IMR-90 (cell line): ENCODE measurements around the gene SFSWAP. TPM values are rescaled to one million over a fixed set of nuclear protein-coding genes. Genes with fewer than 3 reads are reported as not detected.

Source experiments
- ATAC-seq: fragments of 200-7000 bp; cut with Tn5 transposase; 2 replicates; pipeline ENCODE4 v1.9.1; 2020; ENCODE audit warnings: low read depth, mild to moderate bottlenecking, moderate library complexity
- BruUV-seq: library from RNA; stranded (reverse); fragments of 400-500 nt; replicated peaks from 2 replicates; lab custom pipeline; 2021; lab: Mats Ljungman, UMichigan
- CTCF ChIA-PET: fragments of 300-600 bp; formaldehyde crosslinking; extraction: SDS; loops from one replicate; lab custom pipeline; 2021; ENCODE audit warnings: antibody characterized with exemption; lab: Yijun Ruan, JAX
- POLR2A ChIA-PET: fragments of 300-600 bp; sonication (Branson Sonifier 250); formaldehyde crosslinking; loops from one replicate; lab custom pipeline; 2022; ENCODE audit warnings: antibody characterized with exemption; ENCODE audit not compliant: unreplicated experiment; lab: Charles Lee
- DNase-seq: peaks from one replicate; pipeline ENCODE4 v3.0.0; 2013
- H2AFZ ChIP-seq: replicated peaks from 2 replicates; pipeline ENCODE3; 2013; ENCODE audit warnings: low read length, mild to moderate bottlenecking; ENCODE audit not compliant: poor library complexity
- H2AK5ac ChIP-seq: 2 replicates; pipeline ENCODE4 v1.6.1; 2013; ENCODE audit warnings: low read depth, low read length, inconsistent platforms
- H2AK9ac ChIP-seq: replicated peaks from 2 replicates; pipeline ENCODE3; 2013; ENCODE audit warnings: mild to moderate bottlenecking, low read depth, low read length, moderate library complexity; ENCODE audit not compliant: poor library complexity
- H2BK120ac ChIP-seq: 2 replicates; pipeline ENCODE4 v1.6.1; 2013; ENCODE audit warnings: low read depth, low read length, inconsistent platforms
- H2BK15ac ChIP-seq: 3 replicates; pipeline ENCODE4 v1.6.1; 2013; ENCODE audit warnings: low read depth, low read length, inconsistent platforms
- H2BK20ac ChIP-seq: 2 replicates; pipeline ENCODE4 v1.6.1; 2013; ENCODE audit warnings: low read depth, mild to moderate bottlenecking, inconsistent platforms, low read length, moderate library complexity
- H2BK5ac ChIP-seq: 2 replicates; pipeline ENCODE4 v1.6.1; 2013; ENCODE audit warnings: mild to moderate bottlenecking, low read depth, low read length, inconsistent platforms; ENCODE audit not compliant: poor library complexity, severe bottlenecking
- H3K14ac ChIP-seq: replicated peaks from 2 replicates; pipeline ENCODE4 v1.6.1; 2013; ENCODE audit warnings: low read depth, low read length, inconsistent platforms
- H3K18ac ChIP-seq: 2 replicates; pipeline ENCODE4 v1.6.1; 2013; ENCODE audit warnings: low read depth, low read length, control low read depth
- H3K23ac ChIP-seq: 2 replicates; pipeline ENCODE4 v1.6.1; 2013; ENCODE audit warnings: low read depth, low read length, inconsistent platforms
- H3K27ac ChIP-seq: 2 replicates; pipeline ENCODE4 v1.5.1; 2013; ENCODE audit warnings: mild to moderate bottlenecking, control low read depth, low read length; ENCODE audit not compliant: insufficient read depth
- H3K27me3 ChIP-seq: 2 replicates; pipeline ENCODE4 v1.6.1; 2013; ENCODE audit warnings: low read length; ENCODE audit not compliant: control insufficient read depth, insufficient read depth
- H3K36me3 ChIP-seq: 2 replicates; pipeline ENCODE4 v1.6.1; 2013; ENCODE audit warnings: low read length, mixed read lengths; ENCODE audit not compliant: control insufficient read depth, insufficient read depth
- H3K4ac ChIP-seq: 2 replicates; pipeline ENCODE4 v1.6.1; 2013; ENCODE audit warnings: low read depth, low read length, inconsistent platforms
- H3K4me1 ChIP-seq: 2 replicates; pipeline ENCODE4 v1.6.1; 2013; ENCODE audit warnings: low read length, mixed read lengths; ENCODE audit not compliant: control insufficient read depth, insufficient read depth
- H3K4me2 ChIP-seq: 2 replicates; pipeline ENCODE4 v1.6.1; 2013; ENCODE audit warnings: low read depth, mild to moderate bottlenecking, control low read depth, low read length, moderate library complexity
- H3K4me3 ChIP-seq: 2 replicates; pipeline ENCODE4 v1.5.1; 2013; ENCODE audit warnings: low read depth, mild to moderate bottlenecking, control low read depth, low read length, moderate library complexity; ENCODE audit not compliant: insufficient read depth
- H3K56ac ChIP-seq: 2 replicates; pipeline ENCODE4 v1.6.1; 2013; ENCODE audit warnings: low read length, inconsistent platforms; ENCODE audit not compliant: insufficient read depth; ENCODE audit errors: extremely low read depth
- H3K79me1 ChIP-seq, 2 experiments: 2 replicates each; pipeline ENCODE4 v1.6.1; 2013; ENCODE audit warnings: low read length in 2 of 2, inconsistent platforms in 1 of 2, low read depth in 1 of 2
- H3K9ac ChIP-seq: 2 replicates; pipeline ENCODE4 v1.6.1; 2013; ENCODE audit warnings: low read depth, low read length, control low read depth
- H3K9me1 ChIP-seq: 2 replicates; pipeline ENCODE4 v1.6.1; 2013; ENCODE audit warnings: low read length, inconsistent platforms; ENCODE audit not compliant: insufficient read depth
- H3K9me3 ChIP-seq: 2 replicates; pipeline ENCODE4 v1.6.1; 2013; ENCODE audit warnings: low read length; ENCODE audit not compliant: control insufficient read depth, insufficient read depth
- H4K20me1 ChIP-seq: 2 replicates; pipeline ENCODE4 v1.6.1; 2013; ENCODE audit warnings: low read length, inconsistent platforms; ENCODE audit not compliant: insufficient read depth
- H4K5ac ChIP-seq: 2 replicates; pipeline ENCODE4 v1.6.1; 2013; ENCODE audit warnings: mild to moderate bottlenecking, low read depth, low read length, control low read depth
- H4K8ac ChIP-seq, 2 experiments: 2 replicates each; pipeline ENCODE4 v1.6.1; 2013; ENCODE audit warnings: low read depth in 2 of 2, low read length in 2 of 2, control low read depth in 1 of 2, inconsistent platforms in 1 of 2
- H4K91ac ChIP-seq: 2 replicates; pipeline ENCODE4 v1.6.1; 2013; ENCODE audit warnings: low read depth, low read length, inconsistent platforms; ENCODE audit not compliant: insufficient read depth
- BHLHE40 ChIP-seq: fragments of 150-350 bp; IDR thresholded peaks from 2 replicates; pipeline ENCODE4 v1.6.1; 2016; ENCODE audit warnings: mild to moderate bottlenecking, low read depth, low read length
- CEBPB ChIP-seq: IDR thresholded peaks from 2 replicates; pipeline ENCODE4 v1.6.1; 2012; ENCODE audit warnings: low read depth, low read length, improper control_type of control experiment
- CHD1 ChIP-seq: IDR thresholded peaks from 2 replicates; pipeline ENCODE4 v1.6.1; 2012; ENCODE audit warnings: low read depth, low read length, improper control_type of control experiment
- FOS ChIP-seq: fragments of 150-350 bp; IDR thresholded peaks from 2 replicates; pipeline ENCODE4 v1.6.1; 2016; ENCODE audit warnings: low read depth, low read length
- MAFK ChIP-seq: IDR thresholded peaks from 2 replicates; pipeline ENCODE4 v1.6.1; 2012; ENCODE audit warnings: low read depth, low read length, improper control_type of control experiment
- MAZ ChIP-seq: IDR thresholded peaks from 2 replicates; pipeline ENCODE4 v1.6.1; 2012; ENCODE audit warnings: low read depth, mild to moderate bottlenecking, low read length, improper control_type of control experiment, moderate library complexity, borderline replicate concordance
- MXI1 ChIP-seq: IDR thresholded peaks from 2 replicates; pipeline ENCODE4 v1.6.1; 2012; ENCODE audit warnings: low read depth, mild to moderate bottlenecking, low read length, moderate library complexity, borderline replicate concordance
- NFE2L2 ChIP-seq: fragments of 150-350 bp; IDR thresholded peaks from 2 replicates; pipeline ENCODE4 v1.6.1; 2016; ENCODE audit warnings: low read depth, mild to moderate bottlenecking, low read length
- POLR2A ChIP-seq: IDR thresholded peaks from 2 replicates; pipeline ENCODE4 v1.6.1; 2012; ENCODE audit warnings: mild to moderate bottlenecking, low read depth, low read length
- RAD21 ChIP-seq: IDR thresholded peaks from 2 replicates; pipeline ENCODE4 v1.6.1; 2012; ENCODE audit warnings: low read length, improper control_type of control experiment
- RCOR1 ChIP-seq: IDR thresholded peaks from 2 replicates; pipeline ENCODE4 v1.6.1; 2012; ENCODE audit warnings: mild to moderate bottlenecking, low read length, improper control_type of control experiment; ENCODE audit not compliant: insufficient replicate concordance
- RFX5 ChIP-seq: IDR thresholded peaks from 2 replicates; pipeline ENCODE4 v1.8.0; 2012; ENCODE audit warnings: low read depth, mild to moderate bottlenecking, low read length, moderate library complexity
- SMC3 ChIP-seq: fragments of 150-350 bp; IDR thresholded peaks from 2 replicates; pipeline ENCODE4 v1.6.1; 2016; ENCODE audit warnings: low read depth, mild to moderate bottlenecking, antibody characterized with exemption, low read length, moderate library complexity
- WGBS, 2 experiments: methylation state at CpG; one replicate each; pipeline versions ENCODE4 v1.1.5 to v1.1.7; 2013; ENCODE audit warnings: missing lambda C conversion rate in 2 of 2; ENCODE audit not compliant: insufficient read length in 1 of 2; ENCODE audit errors: extremely low coverage in 2 of 2; 5-methylcytosine and 5-hydroxymethylcytosine counted together
- dilution Hi-C: fragments of 300-500 bp; cut with HindIII; formaldehyde crosslinking; loops from one replicate; pipeline ENCODE4 v1.14.3; 2018; ENCODE audit warnings: low sequenced_read_pairs; ENCODE audit not compliant: unreplicated experiment
- in situ Hi-C: fragments of 300-500 bp; cut with MboI; formaldehyde crosslinking; loops from 3 replicates; pipeline ENCODE4 v1.14.3; 2019; ENCODE audit warnings: low sequenced_read_pairs, inconsistent platforms, mixed read lengths
- intact Hi-C: fragments of 100-400 bp; cut with micrococcal nuclease; formaldehyde crosslinking; loops from 2 replicates; pipeline ENCODE4 v1.10.0; 2022
- polyA plus RNA-seq, 3 experiments: library from polyadenylated mRNA; depleted of rRNA; stranded (reverse); fragments of >200 nt; gene quantifications; 2 replicates each; pipeline ENCODE4 v1.2.3, GENCODE V29; 2012; ENCODE audit warnings: low replicate concordance in 1 of 3
- total RNA-seq: library from RNA; depleted of rRNA; stranded (reverse); fragments of >200 nt; gene quantifications from 2 replicates; pipeline ENCODE4 v1.2.3, GENCODE V29; 2012
- TF ChIP-seq, protein P1 (sequence below): fragments of 150-350 bp; IDR thresholded peaks from 2 replicates; pipeline ENCODE4 v1.6.1; 2017; ENCODE audit warnings: mild to moderate bottlenecking, antibody characterized with exemption, low read length, low read depth
- TF ChIP-seq, protein P2 (sequence below): fragments of 150-350 bp; IDR thresholded peaks from 2 replicates; pipeline ENCODE4 v1.6.1; 2016; ENCODE audit warnings: low read depth, mild to moderate bottlenecking, low read length, moderate library complexity, borderline replicate concordance
- TF ChIP-seq, protein P3 (sequence below): conservative IDR thresholded peaks from 2 replicates; pipeline ENCODE4 v1.5.1; 2012; ENCODE audit warnings: mild to moderate bottlenecking, low read depth, low read length, improper control_type of control experiment

The SFSWAP gene
- total and polyA plus RNA-seq, 2 of the 4 experiments (the other 2 are of a cell fraction): 19.7 to 22.4 TPM

DNA sequence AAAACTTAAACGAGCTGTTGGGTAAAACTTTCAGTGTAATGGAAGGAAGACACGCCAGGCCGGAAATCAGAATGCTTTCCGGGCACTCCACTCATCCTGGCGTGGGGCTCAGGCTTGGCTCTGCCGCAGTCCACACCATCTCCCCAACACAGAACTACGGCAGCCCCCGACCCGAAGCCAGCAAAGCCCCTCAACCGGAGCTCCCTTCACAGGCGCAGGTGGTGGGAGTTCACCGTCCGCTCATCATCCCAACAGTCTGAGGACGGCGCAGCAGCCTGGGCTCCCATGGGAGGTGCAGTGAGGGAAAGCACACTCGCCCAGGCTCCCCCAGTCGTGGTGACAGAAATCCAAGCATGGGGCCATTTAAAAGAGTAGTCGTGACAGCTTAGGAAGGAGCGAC lies 106.4 kb downstream of the SFSWAP start:
- Histone ChIP-seq H4K20me1 (no peaks in the 10 kb centered on the region), H3K9me3 (peaks cover 3% of the 10 kb centered on the region; the same call in 1 of the 2 replicates), H3K56ac (no peak overlapping the region), H4K91ac (no peak overlapping the region), H3K4ac (no peak overlapping the region), H2BK15ac (no peak overlapping the region), H3K36me3 (no peaks in the 10 kb centered on the region), H3K27me3 (no peaks in the 10 kb centered on the region; the same call in 1 of the 2 replicates), H3K14ac (no peak overlapping the region), H4K5ac (no peak overlapping the region), H2AFZ (peak overlapping the region; percentile 32), H2BK120ac (no peak overlapping the region), H3K9me1 (no peaks in the 10 kb centered on the region), H2AK9ac (no peak overlapping the region), H4K8ac (no peak overlapping the region), H2BK5ac (no peak overlapping the region), H3K23ac (no peak overlapping the region), H3K27ac (no peak overlapping the region), H3K79me1 (no peaks in the 10 kb centered on the region), H3K4me3 (no peak overlapping the region), H2AK5ac (no peak overlapping the region), H3K18ac (no peak overlapping the region), H3K4me1 (no peaks in the 10 kb centered on the region), H2BK20ac (no peak overlapping the region), H3K9ac (no peak overlapping the region), H3K4me2 (no peak overlapping the region)
- ChIA-PET CTCF (no interaction called here), POLR2A (no interaction called here)
- in situ Hi-C loops (no loop called here), intact Hi-C loops (no loop called here), dilution Hi-C loops (no loop called here)
- DNase-seq (no peak), ATAC-seq (no peak)
- TF ChIP-seq, protein P1, sequence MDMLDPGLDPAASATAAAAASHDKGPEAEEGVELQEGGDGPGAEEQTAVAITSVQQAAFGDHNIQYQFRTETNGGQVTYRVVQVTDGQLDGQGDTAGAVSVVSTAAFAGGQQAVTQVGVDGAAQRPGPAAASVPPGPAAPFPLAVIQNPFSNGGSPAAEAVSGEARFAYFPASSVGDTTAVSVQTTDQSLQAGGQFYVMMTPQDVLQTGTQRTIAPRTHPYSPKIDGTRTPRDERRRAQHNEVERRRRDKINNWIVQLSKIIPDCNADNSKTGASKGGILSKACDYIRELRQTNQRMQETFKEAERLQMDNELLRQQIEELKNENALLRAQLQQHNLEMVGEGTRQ: no peak
- TF ChIP-seq CHD1 (no peak), BHLHE40 (no peak), MXI1 (no peak), RFX5 (no peak), SMC3 (no peak), NFE2L2 (no peak), RCOR1 (no peak), MAFK (no peak), CEBPB (no peak), MAZ (no peak), RAD21 (no peak), POLR2A (no peak), FOS (no peak)
- TF ChIP-seq, protein P2, sequence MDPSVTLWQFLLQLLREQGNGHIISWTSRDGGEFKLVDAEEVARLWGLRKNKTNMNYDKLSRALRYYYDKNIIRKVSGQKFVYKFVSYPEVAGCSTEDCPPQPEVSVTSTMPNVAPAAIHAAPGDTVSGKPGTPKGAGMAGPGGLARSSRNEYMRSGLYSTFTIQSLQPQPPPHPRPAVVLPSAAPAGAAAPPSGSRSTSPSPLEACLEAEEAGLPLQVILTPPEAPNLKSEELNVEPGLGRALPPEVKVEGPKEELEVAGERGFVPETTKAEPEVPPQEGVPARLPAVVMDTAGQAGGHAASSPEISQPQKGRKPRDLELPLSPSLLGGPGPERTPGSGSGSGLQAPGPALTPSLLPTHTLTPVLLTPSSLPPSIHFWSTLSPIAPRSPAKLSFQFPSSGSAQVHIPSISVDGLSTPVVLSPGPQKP: no peak
- TF ChIP-seq, protein P3, sequence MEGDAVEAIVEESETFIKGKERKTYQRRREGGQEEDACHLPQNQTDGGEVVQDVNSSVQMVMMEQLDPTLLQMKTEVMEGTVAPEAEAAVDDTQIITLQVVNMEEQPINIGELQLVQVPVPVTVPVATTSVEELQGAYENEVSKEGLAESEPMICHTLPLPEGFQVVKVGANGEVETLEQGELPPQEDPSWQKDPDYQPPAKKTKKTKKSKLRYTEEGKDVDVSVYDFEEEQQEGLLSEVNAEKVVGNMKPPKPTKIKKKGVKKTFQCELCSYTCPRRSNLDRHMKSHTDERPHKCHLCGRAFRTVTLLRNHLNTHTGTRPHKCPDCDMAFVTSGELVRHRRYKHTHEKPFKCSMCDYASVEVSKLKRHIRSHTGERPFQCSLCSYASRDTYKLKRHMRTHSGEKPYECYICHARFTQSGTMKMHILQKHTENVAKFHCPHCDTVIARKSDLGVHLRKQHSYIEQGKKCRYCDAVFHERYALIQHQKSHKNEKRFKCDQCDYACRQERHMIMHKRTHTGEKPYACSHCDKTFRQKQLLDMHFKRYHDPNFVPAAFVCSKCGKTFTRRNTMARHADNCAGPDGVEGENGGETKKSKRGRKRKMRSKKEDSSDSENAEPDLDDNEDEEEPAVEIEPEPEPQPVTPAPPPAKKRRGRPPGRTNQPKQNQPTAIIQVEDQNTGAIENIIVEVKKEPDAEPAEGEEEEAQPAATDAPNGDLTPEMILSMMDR: no peak
- BruUV-seq: no TSS peak
- WGBS, 2 experiments: 71% methylated on average over 5 of the region's 19 CpGs; no CpG with 5 or more reads in 1 of the 2 experiments
